AG04450 (cell line): Measurements from ENCODE around the gene TPO. TPM values are rescaled to one million over a fixed set of nuclear protein-coding genes. Genes with fewer than 3 reads are reported as not detected.
A peak's percentile ranks its signal among the peaks of the same experiment; 100 is the strongest.

ENCODE experiments used
- CTCF ChIA-PET: fragments of 300-600, 350-600 bp; formaldehyde crosslinking; extraction: SDS; loops from one replicate; lab custom pipeline; 2022; ENCODE audit warnings: antibody characterized with exemption, inconsistent platforms; lab: Charles Lee
- POLR2A ChIA-PET: fragments of 350-600 bp; formaldehyde crosslinking; extraction: SDS; loops from one replicate; lab custom pipeline; 2021; ENCODE audit warnings: antibody characterized with exemption, inconsistent platforms; lab: Yijun Ruan, JAX
- DNase-seq: peaks from one replicate; pipeline ENCODE4 v3.0.0-alpha.2; 2011; ENCODE audit warnings: low read depth, low spot score
- H3K27ac ChIP-seq: one replicate; pipeline ENCODE4 v1.5.1; 2012; ENCODE audit warnings: low read depth, low read length, control low read depth
- H3K27me3 ChIP-seq: one replicate; pipeline ENCODE4 v1.6.0; 2012; ENCODE audit warnings: low read length; ENCODE audit not compliant: control insufficient read depth, insufficient read depth
- H3K4me3 ChIP-seq: 2 replicates; pipeline ENCODE4 v1.5.1; 2011; ENCODE audit warnings: mild to moderate bottlenecking, low read depth, low read length, control low read depth
- H3K9me3 ChIP-seq: 2 replicates; pipeline ENCODE4 v1.5.1; 2012; ENCODE audit warnings: low read length; ENCODE audit not compliant: control insufficient read depth, insufficient read depth
- CTCF ChIP-seq: IDR thresholded peaks from 2 replicates; pipeline ENCODE4 v1.5.1; 2011; ENCODE audit warnings: low read depth, low read length, control low read depth, inconsistent platforms
- polyA plus RNA-seq: library from polyadenylated mRNA; depleted of rRNA; stranded (reverse); fragments of >200 nt; gene quantifications from 2 replicates; pipeline ENCODE4 v1.2.3, GENCODE V29; 2011

Gene TPO
- polyA plus RNA-seq, 1 experiment: not detected

GRCh38 chr2:1542971-1543370, 129.7 kb downstream of the TPO start:
- Histone ChIP-seq H3K27me3 (no peaks in the 10 kb centered on the region), H3K4me3 (no peak overlapping the region), H3K27ac (no peak overlapping the region), H3K9me3 (no peaks in the 10 kb centered on the region)
- no peak for DNase-seq
- ChIA-PET POLR2A (no interaction called here), CTCF (interaction anchor here (0.6 to 1.5 kb wide), 3 partner anchors 9 to 274 kb away, joined by 3 to 5 read pairs (median 3); no protein-coding TSS in a partner anchor)
- TF ChIP-seq CTCF: no peak

GRCh38 chr2:1543776-1544477, 130.7 kb downstream of the TPO start:
- TF ChIP-seq CTCF: no peak
- Histone ChIP-seq H3K27me3 (no peaks in the 10 kb centered on the region), H3K4me3 (no peak overlapping the region), H3K27ac (no peak overlapping the region), H3K9me3 (no peaks in the 10 kb centered on the region)
- CTCF ChIA-PET: interaction anchor here (0.5 to 3.4 kb wide), 8 partner anchors 10 to 1297 kb away, joined by 3 to 47 read pairs (median 6); no protein-coding TSS in a partner anchor
- no peak for DNase-seq
- POLR2A ChIA-PET: no interaction called here

GRCh38 chr2:1544478-1545069, 131.3 kb downstream of the TPO start:
- Histone ChIP-seq H3K27ac (no peak overlapping the region), H3K9me3 (no peaks in the 10 kb centered on the region), H3K4me3 (no peak overlapping the region), H3K27me3 (no peaks in the 10 kb centered on the region)
- ChIA-PET CTCF (interaction anchor here (0.5 to 3.4 kb wide), 13 partner anchors 9 to 1298 kb away, joined by 3 to 47 read pairs (median 4); no protein-coding TSS in a partner anchor), POLR2A (no interaction called here)
- TF ChIP-seq CTCF: no peak
- DNase-seq: no peak

GRCh38 chr2:1546023-1546591, 132.8 kb downstream of the TPO start:
- no peak overlapping the region for H3K27ac ChIP-seq
- no peak overlapping the region for H3K4me3 ChIP-seq
- no peaks in the 10 kb centered on the region; the same call in 1 of the 2 replicates for H3K9me3 ChIP-seq
- DNase-seq: peak; percentile 37
- peaks cover under 1% of the 10 kb centered on the region for H3K27me3 ChIP-seq
- CTCF ChIA-PET: interaction anchor here (0.6 to 3.4 kb wide), 18 partner anchors 8 to 1256 kb away, joined by 3 to 47 read pairs (median 4); partner anchors contain the start of gene TMEM18
- TF ChIP-seq CTCF: peak; percentile 93
- POLR2A ChIA-PET: no interaction called here
